ENCODE data around the gene MAPK8IP1. TPM values are rescaled to one million over a fixed set of nuclear protein-coding genes. Genes with fewer than 3 reads are reported as not detected.

MAPK8IP1 gene
- polyA plus RNA-seq, 1 experiment, result 8.7 TPM

- Histone ChIP-seq H3K27me3 (ENCODE audit: control insufficient read depth, insufficient read depth, low read length) (no peaks in the 10 kb centered on the region), H3K4me3 (ENCODE audit: low read depth, low read length) (no peak overlapping the region), H3K36me3 (ENCODE audit: control insufficient read depth, insufficient read depth, low read length) (peaks cover 17% of the 10 kb centered on the region)
- TF ChIP-seq CTCF (IDR thresholded peaks at IDR 0.05; ENCODE audit: insufficient read depth, low read depth, low read length), result no peak
- ChIA-PET CTCF (interaction anchor here (1.8 to 10.6 kb wide), 3 partner anchors 10 to 89 kb away, joined by 8 to 88 read pairs (median 10); no protein-coding TSS in a partner anchor), POLR2A (no interaction called here)
- no peak for DNase-seq (ENCODE audit: low read depth)
Observed at GRCh38 chr11:45860764-45861510, 24.5 kb upstream of the MAPK8IP1 start.

- DNase-seq (ENCODE audit: low read depth), result no peak
- CTCF ChIA-PET, result interaction anchor here (10.6 kb wide), 1 partner anchor 7 kb away, joined by 88 read pairs; no protein-coding TSS in a partner anchor
Observed at GRCh38 chr11:45864041-45864440, 21.4 kb upstream of the MAPK8IP1 start.

GRCh38 chr11:45869551-45869950, 15.9 kb upstream of the MAPK8IP1 start:
- no peaks in the 10 kb centered on the region for H3K27me3 ChIP-seq (ENCODE audit: control insufficient read depth, insufficient read depth, low read length)
- no peak for DNase-seq (ENCODE audit: low read depth)
- ChIA-PET CTCF (interaction anchor here (6.3 kb wide), 1 partner anchor 10 kb away, joined by 88 read pairs; no protein-coding TSS in a partner anchor), POLR2A (no interaction called here)
- peaks cover 37% of the 10 kb centered on the region for H3K36me3 ChIP-seq (ENCODE audit: control insufficient read depth, insufficient read depth, low read length)
- TF ChIP-seq CTCF (IDR thresholded peaks at IDR 0.05; ENCODE audit: insufficient read depth, low read depth, low read length), result no peak
- H3K4me3 ChIP-seq (ENCODE audit: low read depth, low read length), result no peak overlapping the region

More at GRCh38 chr11:45864041-45864440, 21.4 kb upstream of the MAPK8IP1 start:
- H3K4me3 ChIP-seq (ENCODE audit: low read depth, low read length), result no peak overlapping the region
- POLR2A ChIA-PET, result no interaction called here
- TF ChIP-seq CTCF (IDR thresholded peaks at IDR 0.05; ENCODE audit: insufficient read depth, low read depth, low read length), result no peak
- peaks cover 28% of the 10 kb centered on the region for H3K36me3 ChIP-seq (ENCODE audit: control insufficient read depth, insufficient read depth, low read length)
- no peaks in the 10 kb centered on the region for H3K27me3 ChIP-seq (ENCODE audit: control insufficient read depth, insufficient read depth, low read length)

- CTCF ChIA-PET, result interaction anchor here (0.8 to 6.3 kb wide), 2 partner anchors 11 to 136 kb away, joined by 3 to 88 read pairs; no protein-coding TSS in a partner anchor
- TF ChIP-seq CTCF (IDR thresholded peaks at IDR 0.05; ENCODE audit: insufficient read depth, low read depth, low read length), result no peak
- no peak overlapping the region for H3K4me3 ChIP-seq (ENCODE audit: low read depth, low read length)
- no peak for DNase-seq (ENCODE audit: low read depth)
- peaks cover 39% of the 10 kb centered on the region for H3K36me3 ChIP-seq (ENCODE audit: control insufficient read depth, insufficient read depth, low read length)
- H3K27me3 ChIP-seq (ENCODE audit: control insufficient read depth, insufficient read depth, low read length), result no peaks in the 10 kb centered on the region
- POLR2A ChIA-PET, result no interaction called here
Observed at GRCh38 chr11:45870706-45871105, 14.7 kb upstream of the MAPK8IP1 start.

GRCh38 chr11:45871638-45872037, 13.8 kb upstream of the MAPK8IP1 start:
- H3K27me3 ChIP-seq (ENCODE audit: control insufficient read depth, insufficient read depth, low read length), result no peaks in the 10 kb centered on the region
- no peak overlapping the region for H3K4me3 ChIP-seq (ENCODE audit: low read depth, low read length)
- peaks cover 36% of the 10 kb centered on the region for H3K36me3 ChIP-seq (ENCODE audit: control insufficient read depth, insufficient read depth, low read length)
- POLR2A ChIA-PET, result no interaction called here
- TF ChIP-seq CTCF (IDR thresholded peaks at IDR 0.05; ENCODE audit: insufficient read depth, low read depth, low read length), result no peak
- CTCF ChIA-PET, result interaction anchor here (0.6 to 6.3 kb wide), 10 partner anchors 11 to 135 kb away, joined by 3 to 88 read pairs (median 9); partner anchors contain the start of gene CRY2
- no peak for DNase-seq (ENCODE audit: low read depth)
